Tibial artery (tissue), 4 donors: ENCODE measurements around the gene KDM3B.
"Not testable (repeated sequence)": the region's sequence is repeated elsewhere in the genome, so short reads cannot be mapped to it uniquely, and the experiment has no call there.

Source experiments
- DNase-seq, 2 donors: peaks; one replicate each; pipeline ENCODE4 v3.0.0-alpha.2; 2019
- H3K27ac ChIP-seq, 2 donors: fragments of 200-600 bp; sonication (generic) in 1 of 2; 1 replicate in 1 of 2; 2 replicates in 1 of 2; pipeline ENCODE4 v1.5.1; 2018 to 2019; ENCODE audit warnings: mild to moderate bottlenecking in 1 of 2
- H3K27me3 ChIP-seq, 2 donors: fragments of 200-600 bp; sonication (generic) in 1 of 2; one replicate each; pipeline versions ENCODE4 v1.5.1 to v1.6.0; 2016 to 2019
- H3K36me3 ChIP-seq, 3 donors: fragments of 200-600 bp; sonication (generic) in 2 of 3; one replicate each; pipeline ENCODE4 v1.5.1; 2016 to 2019; ENCODE audit warnings: mild to moderate bottlenecking in 2 of 3
- H3K4me1 ChIP-seq, 4 donors: fragments of 200-600 bp; sonication (generic) in 2 of 4; 1 replicate in 3 of 4; 2 replicates in 1 of 4; pipeline ENCODE4 v1.5.1; 2016 to 2019
- H3K4me3 ChIP-seq, 2 donors: fragments of 200-600 bp; sonication (generic) in 1 of 2; 1 replicate in 1 of 2; 2 replicates in 1 of 2; pipeline ENCODE4 v1.5.1; 2018 to 2019; ENCODE audit warnings: mild to moderate bottlenecking in 2 of 2
- H3K9me3 ChIP-seq, 3 donors: fragments of 200-600 bp; sonication (generic) in 1 of 3; one replicate each; pipeline ENCODE4 v1.5.1; 2016 to 2019
- CTCF ChIP-seq, 2 experiments: fragments of 200-600 bp in 1 of 2; fragments of 450-650 bp in 1 of 2; IDR thresholded peaks; one replicate each; pipeline ENCODE4 v1.5.1; 2017 to 2019; ENCODE audit warnings: antibody characterized with exemption in 2 of 2, mild to moderate bottlenecking in 1 of 2, moderate library complexity in 1 of 2
- intact Hi-C: fragments of 100-400 bp; cut with DNase I; formaldehyde crosslinking; loops from one replicate; pipeline ENCODE4 v1.15.0; 2023; ENCODE audit warnings: low total_unique reads

Gene KDM3B

GRCh38 chr5:138470322-138471051, 118.0 kb downstream of the KDM3B start:
- TF ChIP-seq CTCF (IDR thresholded peaks at IDR 0.05) = no peak
- H3K4me1 ChIP-seq = peaks cover 0 to 42% (median 24%) of the 10 kb centered on the region in 4 donors
- H3K27me3 ChIP-seq = no peaks in the 10 kb centered on the region
- intact Hi-C loops = no loop called here
- no peaks in the 10 kb centered on the region for H3K9me3 ChIP-seq
- H3K36me3 ChIP-seq = peaks cover 0 to 13% (median 10%) of the 10 kb centered on the region in 3 donors
- H3K4me3 ChIP-seq = no peak overlapping the region
- no peak overlapping the region for H3K27ac ChIP-seq
- no peak for DNase-seq

- Histone ChIP-seq H3K27ac (no peak overlapping the region), H3K27me3 (no peaks in the 10 kb centered on the region), H3K4me1 (peaks cover 0 to 37% (median 22%) of the 10 kb centered on the region in 4 donors), H3K4me3 (no peak overlapping the region), H3K9me3 (no peaks in the 10 kb centered on the region), H3K36me3 (peaks cover 0 to 13% (median 10%) of the 10 kb centered on the region in 3 donors)
- intact Hi-C loops = no loop called here
- no peak for DNase-seq
- no peak for TF ChIP-seq CTCF (IDR thresholded peaks at IDR 0.05)
Observed at GRCh38 chr5:138471052-138471361, 118.5 kb downstream of the KDM3B start.

- Histone ChIP-seq H3K27me3 (no peaks in the 10 kb centered on the region), H3K9me3 (no peaks in the 10 kb centered on the region), H3K4me3 (no peak overlapping the region), H3K27ac (no peak overlapping the region), H3K4me1 (peaks cover 0 to 23% (median 11%) of the 10 kb centered on the region in 4 donors), H3K36me3 (peaks cover 0 to 6% (median 4%) of the 10 kb centered on the region in 3 donors)
- intact Hi-C loops = no loop called here
- no peak for TF ChIP-seq CTCF (IDR thresholded peaks at IDR 0.05)
- DNase-seq = no peak
Observed at GRCh38 chr5:138472353-138472752, 119.9 kb downstream of the KDM3B start.

- H3K4me1 ChIP-seq = peaks cover 0 to 15% (median 3%) of the 10 kb centered on the region in 4 donors
- intact Hi-C loops, H3K4me3 ChIP-seq, H3K27ac ChIP-seq, H3K27me3 ChIP-seq, H3K9me3 ChIP-seq, DNase-seq, H3K36me3 ChIP-seq: not testable (repeated sequence)
Observed at GRCh38 chr5:138473151-138473550, 120.7 kb downstream of the KDM3B start.

- intact Hi-C loops = no loop called here
- TF ChIP-seq CTCF (IDR thresholded peaks at IDR 0.05) = no peak
- no peak overlapping the region for H3K27ac ChIP-seq
- no peaks in the 10 kb centered on the region for H3K27me3 ChIP-seq
- no peaks in the 10 kb centered on the region for H3K4me1 ChIP-seq
- H3K9me3 ChIP-seq = no peaks in the 10 kb centered on the region
- H3K36me3 ChIP-seq = no peaks in the 10 kb centered on the region
- H3K4me3 ChIP-seq = no peak overlapping the region
- DNase-seq = no peak
Observed at GRCh38 chr5:138476918-138477317, 124.4 kb downstream of the KDM3B start.

- Histone ChIP-seq H3K4me3 (no peak overlapping the region), H3K27ac (no peak overlapping the region), H3K9me3 (no peaks in the 10 kb centered on the region), H3K4me1 (no peaks in the 10 kb centered on the region), H3K27me3 (no peaks in the 10 kb centered on the region), H3K36me3 (no peaks in the 10 kb centered on the region)
- no peak for TF ChIP-seq CTCF (IDR thresholded peaks at IDR 0.05)
- intact Hi-C loops = no loop called here
- DNase-seq = no peak
Observed at GRCh38 chr5:138482638-138483037, 130.2 kb downstream of the KDM3B start.
